GM19372 (cell line): ENCODE results near the gene SMARCB1.

Experiments used
- ATAC-seq: cut with Tn5 transposase; IDR thresholded peaks from one replicate; pipeline ENCODE4 v1.9.1; 2021; ENCODE audit warnings: mild to moderate bottlenecking, low read depth, moderate library complexity; ENCODE audit not compliant: unreplicated experiment

Gene SMARCB1

DNA sequence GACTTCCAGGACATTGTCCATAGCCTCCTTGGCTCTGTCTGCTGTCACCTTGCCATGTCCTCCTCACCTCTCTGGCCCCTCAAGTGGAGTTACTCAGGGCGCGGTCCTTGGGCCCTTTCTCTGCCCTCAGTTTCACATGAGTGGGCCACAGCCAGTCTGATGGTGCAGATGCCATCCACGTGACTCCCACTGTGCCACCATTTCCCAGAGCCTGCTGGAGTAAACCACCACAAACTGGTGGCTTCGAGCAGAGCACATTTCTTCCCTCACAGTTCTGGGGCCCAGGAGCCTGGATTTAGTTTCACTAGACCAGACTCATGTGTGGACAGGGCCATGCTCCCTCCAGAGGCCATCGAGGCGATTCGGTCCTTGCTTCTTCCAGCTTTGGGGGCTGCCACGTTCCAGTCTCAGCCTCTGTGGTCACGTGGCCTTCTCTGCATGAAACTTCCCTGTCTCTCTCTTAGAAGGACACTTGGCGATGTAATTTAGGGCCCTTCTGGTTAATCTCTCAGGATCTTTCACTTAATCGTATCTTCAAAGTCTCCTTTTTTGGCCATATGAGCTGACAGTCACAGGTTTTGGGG is 14.6 kb downstream of the SMARCB1 start:
- ATAC-seq, result no peak

DNA sequence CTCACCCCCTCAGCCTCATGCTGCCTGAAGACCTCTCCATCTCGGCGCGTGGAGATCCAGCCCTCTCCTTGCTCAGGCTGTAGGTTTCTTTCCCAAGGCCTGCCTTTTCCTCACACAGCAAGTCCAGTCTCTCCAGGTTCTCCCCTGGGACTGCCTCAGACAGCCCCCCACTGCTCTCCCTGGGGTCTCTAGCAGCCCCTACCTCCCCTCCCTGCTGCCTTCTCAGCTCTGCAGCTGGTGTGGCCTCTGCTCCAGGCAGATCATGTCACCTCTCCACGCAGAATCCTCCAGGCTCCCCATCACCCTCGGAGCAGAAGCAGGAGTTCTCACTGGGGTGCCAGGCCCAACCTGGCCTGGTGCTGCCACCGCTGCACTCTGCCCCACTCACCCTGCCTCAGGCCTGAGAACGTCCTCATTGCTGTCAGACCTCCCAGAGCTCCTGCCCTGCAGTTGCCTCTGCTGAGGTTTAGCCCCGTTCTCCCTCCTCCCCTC is 15.2 kb downstream of the SMARCB1 start:
- ATAC-seq, result no peak

DNA sequence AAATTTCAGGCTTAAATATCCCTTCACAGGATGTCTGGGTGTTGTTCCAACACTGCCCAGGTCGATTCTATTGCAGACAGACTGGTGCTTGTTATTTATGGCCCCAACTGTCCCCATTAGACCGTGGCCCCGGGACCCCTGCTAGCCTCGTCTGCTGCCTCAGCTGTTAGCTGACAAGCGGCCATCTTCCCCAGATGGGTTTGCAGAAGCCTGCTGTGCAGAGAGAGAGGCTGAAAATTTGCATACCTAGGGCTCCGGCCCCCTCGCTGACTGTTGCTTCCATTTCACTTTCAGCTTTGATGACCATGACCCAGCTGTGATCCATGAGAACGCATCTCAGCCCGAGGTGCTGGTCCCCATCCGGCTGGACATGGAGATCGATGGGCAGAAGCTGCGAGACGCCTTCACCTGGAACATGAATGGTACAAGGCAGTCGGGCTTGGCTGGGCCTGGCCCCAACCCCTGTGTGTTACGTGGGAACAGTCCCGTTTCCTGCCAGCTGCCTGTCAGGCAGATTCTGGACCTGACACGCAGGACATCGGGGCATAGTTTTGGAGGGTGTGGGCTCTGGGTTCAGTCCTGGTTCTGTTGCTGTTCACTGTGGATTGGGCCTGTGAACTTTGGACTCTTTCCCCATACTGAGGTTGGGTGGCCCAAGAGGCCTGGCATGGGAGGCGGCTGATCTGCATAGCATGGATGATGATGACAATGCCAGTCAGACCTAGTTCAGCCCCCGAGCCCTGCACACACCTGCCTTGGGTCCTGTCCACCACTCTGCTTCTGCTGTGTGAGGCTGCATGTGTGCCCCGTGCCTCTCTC is 16.4 kb downstream of the SMARCB1 start:
- no peak for ATAC-seq

DNA sequence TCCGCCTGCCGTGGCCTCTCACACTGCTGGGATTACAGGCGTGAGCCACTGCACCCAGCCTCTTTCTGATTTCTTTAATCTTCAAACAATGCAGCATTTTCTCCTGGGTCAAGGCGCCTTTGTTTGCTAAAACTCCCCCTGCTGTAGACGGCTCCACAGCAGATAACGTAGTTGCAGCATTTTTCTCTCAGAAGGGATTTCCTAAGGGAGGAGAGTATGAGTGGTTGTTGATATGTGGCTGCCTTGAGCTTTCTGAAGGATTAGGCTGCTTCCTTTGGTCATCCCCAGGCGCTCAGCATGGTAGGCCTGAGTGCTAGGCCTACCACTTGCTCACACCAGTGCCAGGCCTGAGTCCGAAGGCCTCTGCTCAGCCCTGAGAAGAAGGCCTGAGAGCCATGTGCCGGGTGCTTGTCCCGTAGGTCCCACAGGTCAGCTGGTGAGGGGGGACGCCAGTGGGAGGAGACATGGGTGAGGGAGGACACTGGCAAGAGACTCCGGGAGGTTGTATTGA is 18.1 kb downstream of the SMARCB1 start:
- ATAC-seq, result no peak

DNA sequence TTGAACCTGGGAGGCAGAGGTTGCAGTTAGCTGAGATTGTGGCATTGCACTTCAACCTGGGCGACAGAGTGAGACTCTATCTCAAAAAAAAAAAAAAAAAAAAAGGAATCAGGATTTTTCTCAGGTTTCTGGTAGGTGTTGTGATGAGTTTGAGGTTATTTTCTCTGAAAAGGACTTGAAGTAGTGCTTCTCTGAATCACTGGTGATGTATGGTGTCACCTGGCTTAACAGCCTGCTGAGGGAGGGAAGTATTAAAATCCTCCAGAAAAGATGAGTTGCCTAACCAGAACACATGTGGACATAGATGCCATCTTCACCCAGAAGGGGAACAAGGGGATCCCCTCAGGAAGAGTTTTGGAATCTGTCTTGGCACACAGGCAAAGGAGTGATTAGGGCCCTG is 20.1 kb downstream of the SMARCB1 start:
- ATAC-seq, result no peak

DNA sequence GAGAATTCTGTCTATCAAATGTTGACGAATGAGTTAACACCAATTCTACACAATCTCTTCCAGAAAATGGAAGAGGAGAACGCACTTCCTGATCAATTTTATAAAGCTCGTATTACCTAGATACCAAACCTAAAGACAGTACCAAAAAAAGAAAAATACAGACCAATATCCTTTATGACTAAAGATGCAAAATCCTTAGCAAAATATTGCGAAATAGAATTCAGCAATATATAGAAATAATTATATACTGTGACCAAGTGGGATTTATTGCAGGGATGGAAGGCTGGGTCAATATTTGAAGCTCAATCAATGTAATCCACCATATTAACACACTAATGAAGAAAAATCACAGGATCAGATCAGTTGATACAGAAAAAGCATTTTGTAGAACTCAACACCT is 25.6 kb downstream of the SMARCB1 start:
- no peak for ATAC-seq

DNA sequence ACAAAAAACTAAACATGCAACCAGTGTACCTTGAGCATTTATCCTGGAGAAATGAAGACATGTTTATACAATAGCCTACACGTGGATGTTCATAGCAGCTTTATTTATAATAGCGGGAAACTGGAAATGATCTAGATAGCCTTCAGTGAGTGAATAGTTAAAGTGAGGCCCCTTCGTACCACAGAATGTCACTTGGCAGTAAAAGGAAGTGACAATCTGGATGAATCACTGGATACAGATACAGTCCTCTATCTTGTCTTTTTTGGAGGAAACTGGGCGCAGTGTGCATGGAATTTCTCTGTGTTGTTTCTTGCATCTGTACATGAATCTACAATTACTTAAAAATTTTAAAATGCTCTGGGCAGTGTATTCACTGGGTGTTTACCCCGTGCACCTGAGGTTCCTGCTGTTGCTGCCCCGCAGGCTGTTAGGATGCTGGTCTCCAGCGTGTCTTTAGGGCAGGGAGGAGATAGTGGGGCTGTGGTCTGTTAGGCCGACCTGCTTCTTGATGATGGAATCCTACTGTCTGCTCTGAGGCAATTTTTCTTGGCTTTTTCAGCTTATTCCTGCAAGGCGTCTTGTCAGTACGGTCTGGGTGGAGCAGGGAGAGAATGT is 28.9 kb downstream of the SMARCB1 start:
- ATAC-seq, result no peak

DNA sequence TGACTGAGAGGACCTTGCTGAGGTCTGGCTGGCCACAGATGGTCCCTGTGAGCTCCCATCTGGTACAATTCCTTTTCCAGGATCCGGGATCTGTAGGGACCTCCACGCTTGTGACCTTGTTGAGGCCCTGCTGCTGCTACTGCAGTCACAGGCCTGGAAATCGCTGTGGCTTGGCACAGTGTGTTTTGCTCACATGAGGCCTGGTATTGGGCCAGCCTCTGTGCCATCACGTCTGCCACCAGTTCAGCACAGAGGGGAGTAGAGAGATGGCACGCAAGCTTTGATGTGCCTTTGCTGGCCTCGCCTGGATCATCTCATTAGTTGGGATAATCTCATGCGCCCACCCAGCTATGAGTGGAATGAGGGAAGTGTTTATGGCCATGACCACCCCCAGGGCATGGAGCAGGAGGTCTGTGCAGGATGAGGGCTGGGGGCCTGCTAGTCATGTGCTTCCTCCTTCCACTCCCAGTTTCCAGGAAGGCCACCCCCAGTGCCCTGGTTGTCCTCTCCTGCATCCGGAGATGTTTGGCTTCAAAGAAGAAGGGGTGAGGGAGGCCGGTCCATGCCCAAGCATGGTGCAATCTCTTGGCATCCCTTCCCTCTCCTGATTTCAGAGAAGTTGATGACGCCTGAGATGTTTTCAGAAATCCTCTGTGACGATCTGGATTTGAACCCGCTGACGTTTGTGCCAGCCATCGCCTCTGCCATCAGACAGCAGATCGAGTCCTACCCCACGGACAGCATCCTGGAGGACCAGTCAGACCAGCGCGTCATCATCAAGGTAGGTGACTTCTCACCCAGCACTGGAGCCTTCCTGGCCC is 29.6 kb downstream of the SMARCB1 start:
- ATAC-seq, result no peak

DNA sequence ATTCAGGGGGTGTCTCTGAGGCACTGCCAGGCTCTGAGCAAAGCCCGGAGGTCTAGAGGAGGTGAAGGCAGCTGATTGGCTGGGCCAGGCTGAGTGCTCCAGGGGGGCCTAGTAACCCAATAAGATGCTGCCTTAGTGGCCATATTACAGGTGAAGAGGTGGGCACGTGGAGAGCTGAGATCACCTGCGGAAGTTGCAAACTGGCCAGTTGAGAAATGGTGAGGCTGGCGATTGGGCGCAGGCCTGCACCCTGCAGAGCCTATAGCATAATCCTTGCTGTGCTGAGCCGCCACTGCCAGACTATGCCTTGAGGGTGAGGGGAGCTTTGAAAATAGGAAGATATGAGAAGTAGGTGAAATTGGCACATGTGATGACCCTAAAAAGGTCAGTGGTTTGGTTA is 30.4 kb downstream of the SMARCB1 start:
- ATAC-seq, result no peak

DNA sequence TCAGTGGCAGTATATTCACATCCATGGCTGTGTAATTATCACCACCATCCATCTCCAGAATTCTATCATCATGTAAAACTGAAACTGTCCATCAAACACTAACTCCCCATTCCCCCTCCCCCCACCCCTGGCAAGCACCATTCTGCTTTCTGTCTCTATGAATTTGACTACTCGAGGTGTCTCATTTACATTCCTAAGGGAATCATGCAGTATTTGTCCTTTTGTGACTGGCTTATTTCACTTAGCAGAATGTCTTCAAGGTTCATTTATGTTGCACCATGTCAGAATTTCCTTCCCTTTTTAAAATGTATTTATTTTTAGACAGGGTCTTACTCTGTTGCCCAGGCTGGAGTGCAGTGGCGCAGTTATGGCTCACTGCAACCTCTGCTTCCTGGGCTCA is 31.8 kb downstream of the SMARCB1 start:
- no peak for ATAC-seq

DNA sequence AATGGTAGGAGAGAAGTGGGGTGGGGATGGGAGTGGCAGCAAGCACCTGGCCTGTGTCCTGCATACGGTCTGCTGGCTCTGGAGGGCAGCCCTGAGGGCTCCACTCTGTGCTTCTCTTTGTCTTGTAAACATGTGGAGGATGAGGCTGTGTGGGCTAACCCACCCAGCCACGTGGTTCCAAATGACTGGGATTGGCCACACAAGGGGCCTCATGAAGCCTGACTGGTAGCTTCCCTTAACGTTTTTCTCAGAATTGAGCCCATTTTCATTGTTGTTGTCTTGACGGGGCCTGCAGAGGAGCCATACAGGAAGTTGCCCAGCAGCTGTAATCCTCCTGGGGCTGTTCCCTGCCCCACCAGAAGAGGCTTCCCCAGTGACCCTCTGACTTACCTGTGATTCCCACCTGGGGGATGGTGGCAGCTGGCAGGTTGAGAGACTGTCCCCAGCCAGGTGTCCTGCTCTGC is 34.0 kb downstream of the SMARCB1 start:
- ATAC-seq, result no peak

DNA sequence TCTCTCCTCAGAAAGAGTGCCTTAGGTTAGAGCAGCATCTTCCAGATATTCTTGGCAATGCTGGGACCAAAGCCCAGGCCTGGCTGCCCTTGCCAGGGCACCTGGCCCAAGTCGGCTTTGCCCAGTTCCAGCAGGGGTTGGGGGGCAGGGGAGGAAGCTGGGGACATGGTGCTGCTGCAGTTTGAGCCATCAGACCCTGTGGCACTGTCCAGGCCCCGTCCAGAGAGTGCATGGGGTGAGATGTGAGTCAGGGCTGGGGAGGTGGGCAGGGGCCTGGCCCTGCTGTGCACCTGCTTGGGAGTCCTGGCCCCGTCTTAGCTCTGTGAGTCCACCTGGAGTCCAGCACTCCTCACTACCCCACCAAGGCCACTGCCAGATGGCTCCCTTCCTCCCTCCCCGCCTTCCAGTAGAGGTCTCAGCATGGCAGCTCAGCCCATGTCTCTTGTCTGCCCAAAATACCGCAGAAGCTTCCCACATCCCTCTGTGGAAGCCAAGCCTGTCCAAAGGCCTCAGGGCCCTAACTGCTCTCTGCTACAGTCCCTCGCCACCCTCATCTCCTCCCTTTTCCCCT is 35.4 kb downstream of the SMARCB1 start:
- ATAC-seq, result no peak

DNA sequence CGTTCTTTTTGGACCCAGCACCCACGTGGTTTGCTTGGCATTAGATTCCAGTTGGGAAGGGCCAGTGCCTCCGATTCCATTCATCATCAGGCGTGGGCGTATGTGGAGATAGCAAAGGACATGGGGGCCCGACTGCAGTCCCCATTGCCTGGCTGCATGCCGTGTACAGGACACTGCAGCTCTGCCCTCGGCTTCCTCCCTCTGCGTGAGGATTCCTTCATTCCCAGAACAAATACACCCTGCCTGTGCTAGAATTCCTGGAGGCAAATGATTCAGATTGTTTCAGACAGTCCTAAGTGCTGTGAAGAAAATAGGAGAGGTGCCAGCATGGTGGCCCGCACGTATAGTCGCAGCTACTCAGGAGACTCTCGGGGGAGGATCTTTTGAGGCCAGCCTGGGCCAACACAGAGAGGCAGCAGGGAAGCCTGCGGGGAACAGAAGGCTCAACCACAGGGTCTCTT is 36.6 kb downstream of the SMARCB1 start:
- no peak for ATAC-seq

DNA sequence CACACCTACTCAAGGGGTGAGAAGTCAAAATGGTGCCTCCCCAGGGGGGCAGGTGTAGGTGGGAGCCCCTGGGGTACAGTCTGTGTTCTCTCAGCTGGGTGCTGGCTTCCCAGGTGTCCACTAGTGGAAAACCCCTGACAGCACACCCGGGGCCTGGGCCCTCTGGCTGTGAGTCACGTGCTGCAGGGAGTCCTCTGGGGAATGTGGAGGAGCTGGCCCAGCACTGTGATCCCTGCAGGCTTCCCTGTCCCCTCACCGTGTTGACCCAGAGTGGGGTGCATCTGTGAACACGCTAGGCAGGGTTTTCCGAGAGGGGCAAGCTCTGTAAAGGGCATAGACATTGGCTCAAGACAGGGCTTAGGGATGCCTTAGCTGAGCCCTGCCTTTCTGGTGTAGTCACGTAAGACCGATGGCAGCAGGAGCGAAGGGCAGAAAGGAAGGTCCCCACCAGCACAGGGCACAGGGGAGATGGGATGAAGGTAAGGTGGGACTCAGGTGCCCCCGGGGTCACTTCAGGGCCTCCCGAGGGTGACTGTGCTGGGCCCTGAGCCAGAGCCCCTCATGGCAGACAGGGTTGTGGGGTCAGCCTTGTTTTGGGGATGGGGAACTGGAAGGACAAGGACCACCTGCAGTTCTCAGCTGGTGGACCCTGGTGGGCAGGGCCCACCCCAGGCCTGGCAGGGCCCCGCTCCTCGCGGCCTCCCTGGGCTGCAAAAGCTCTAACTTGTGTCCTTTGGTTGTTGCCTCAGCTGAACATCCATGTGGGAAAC is 37.9 kb downstream of the SMARCB1 start:
- ATAC-seq, result no peak

DNA sequence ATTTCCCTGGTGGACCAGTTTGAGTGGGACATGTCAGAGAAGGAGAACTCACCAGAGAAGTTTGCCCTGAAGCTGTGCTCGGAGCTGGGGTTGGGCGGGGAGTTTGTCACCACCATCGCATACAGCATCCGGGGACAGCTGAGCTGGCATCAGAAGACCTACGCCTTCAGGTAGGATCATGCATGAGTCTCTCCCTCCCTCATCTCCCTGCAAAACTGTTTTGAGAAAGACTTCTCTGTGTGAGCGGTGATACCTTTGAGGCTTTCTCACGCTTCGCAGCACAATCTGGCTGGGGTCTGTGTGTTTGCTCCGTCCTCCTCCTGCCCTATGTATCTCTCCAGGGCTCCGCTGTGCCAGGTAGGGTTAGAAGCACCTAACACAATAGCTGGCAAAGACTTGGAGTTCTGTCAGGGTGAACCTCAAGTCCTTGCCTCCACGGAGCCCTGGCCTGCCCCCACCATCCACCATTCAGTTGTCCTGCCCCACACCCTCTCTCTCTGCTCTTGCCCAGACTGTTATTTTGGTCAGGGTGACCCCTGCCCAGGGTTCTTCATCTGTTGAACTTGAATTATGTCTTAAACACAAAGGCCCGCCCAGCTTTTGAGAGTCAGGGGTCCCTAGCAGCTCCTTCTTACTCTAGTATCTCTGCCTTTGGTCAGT is 38.6 kb downstream of the SMARCB1 start:
- no peak for ATAC-seq

DNA sequence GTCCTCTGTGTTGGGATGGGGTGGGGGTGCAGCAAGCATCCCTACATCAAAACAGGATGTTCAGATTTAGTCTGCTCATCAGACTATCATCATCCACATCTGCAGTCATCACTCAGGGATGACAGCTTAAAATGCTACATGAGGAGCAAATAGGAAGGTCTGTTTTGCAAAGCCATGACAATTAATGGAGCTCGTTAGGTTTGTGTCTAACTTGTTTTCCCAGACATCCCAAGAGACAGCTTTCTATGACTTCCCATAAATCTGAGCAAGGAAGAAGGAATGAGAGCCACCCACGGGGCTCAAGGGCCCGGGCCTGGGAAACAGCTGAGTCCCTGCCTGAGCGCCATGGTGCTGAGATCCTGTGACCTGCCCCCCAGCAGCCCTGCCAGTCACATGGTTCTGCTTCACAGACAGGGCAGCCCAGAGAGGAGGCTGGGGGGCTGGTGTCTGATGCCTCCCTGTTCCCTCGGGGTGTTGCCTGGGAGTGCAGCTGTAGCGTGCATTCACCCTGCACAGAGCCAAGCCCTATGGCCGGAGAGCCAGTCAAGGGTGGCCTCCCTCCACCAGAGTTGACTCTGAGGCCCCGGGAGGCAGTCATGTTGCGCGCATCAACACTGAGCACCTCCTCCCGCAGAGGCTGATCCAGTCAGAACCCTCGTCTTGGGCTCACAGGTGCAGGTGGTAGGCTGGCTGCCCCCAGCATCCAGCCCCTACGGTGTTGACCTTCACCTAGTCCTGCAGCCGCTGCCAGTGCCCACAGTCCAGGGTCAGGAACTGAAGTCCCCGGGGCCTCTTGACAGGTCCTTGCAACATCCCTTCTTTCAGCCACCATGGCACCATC is 40.0 kb downstream of the SMARCB1 start:
- ATAC-seq, result no peak

DNA sequence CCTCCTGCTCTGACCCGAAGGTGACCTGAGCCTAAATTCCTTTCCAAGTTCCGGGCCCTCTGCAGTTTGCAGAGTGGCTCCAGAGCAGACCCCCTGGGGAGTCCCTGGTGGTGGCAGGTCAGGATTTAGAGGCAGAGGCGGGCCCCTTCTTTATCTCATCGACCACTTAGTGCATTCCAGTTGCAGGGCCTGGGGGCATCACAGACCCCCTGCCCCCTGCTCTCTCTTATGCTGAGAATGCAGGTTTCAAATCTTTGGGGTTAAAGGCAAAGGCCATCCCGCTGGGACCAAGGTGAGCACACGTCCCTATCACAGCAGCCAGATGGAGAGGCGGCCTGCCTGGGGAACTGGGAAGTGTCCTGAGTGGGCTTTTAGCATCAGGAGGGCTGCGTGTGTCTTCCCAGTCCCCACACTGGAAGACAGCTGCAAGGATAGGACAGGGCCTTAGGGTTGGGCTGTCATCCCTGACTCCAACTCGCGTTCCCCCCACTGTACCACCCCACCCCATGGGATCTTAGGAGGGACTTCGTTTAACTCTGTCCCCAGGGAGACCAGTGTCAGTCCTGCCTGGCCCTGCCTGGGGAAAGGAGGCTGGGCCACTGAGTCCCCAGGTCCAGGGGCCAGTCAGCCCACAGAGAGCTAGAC is 40.7 kb downstream of the SMARCB1 start:
- ATAC-seq, result no peak
